A673 (cell line): ENCODE results near the gene GOLGA5. TPM values are rescaled to one million over a fixed set of nuclear protein-coding genes. Genes with fewer than 3 reads are reported as not detected.
"Not testable (repeated sequence)": the region's sequence is repeated elsewhere in the genome, so short reads cannot be mapped to it uniquely, and the experiment has no call there.

Source experiments
- BruUV-seq: library from RNA; stranded (reverse); fragments of 400-500 nt; replicated peaks from 2 replicates; lab custom pipeline; 2021; lab: Mats Ljungman, UMichigan
- CTCF ChIA-PET: fragments of 300-600 bp; sonication (Branson Sonifier 250); formaldehyde crosslinking; loops from one replicate; lab custom pipeline; 2022; ENCODE audit warnings: antibody characterized with exemption; lab: Charles Lee
- POLR2A ChIA-PET: fragments of 300-600 bp; sonication (Branson Sonifier 250); formaldehyde crosslinking; loops from one replicate; lab custom pipeline; 2022; ENCODE audit warnings: antibody characterized with exemption; ENCODE audit not compliant: low non-redundant PET; lab: Charles Lee
- DNase-seq: peaks from one replicate; pipeline ENCODE4 v3.0.0-alpha.2; 2015; ENCODE audit warnings: low spot score
- H3K27ac ChIP-seq: fragments of 200-600 bp; sonication (generic); 2 replicates; pipeline ENCODE4 v1.5.1; 2016; ENCODE audit warnings: mixed run types, low read depth, mild to moderate bottlenecking, mixed read lengths, antibody characterized with exemption, low read length; ENCODE audit not compliant: poor library complexity, severe bottlenecking
- H3K27me3 ChIP-seq: fragments of 200-600 bp; sonication (generic); replicated peaks from 2 replicates; pipeline ENCODE4 v1.6.1; 2017; ENCODE audit warnings: mixed run types, low read depth, mild to moderate bottlenecking, mixed read lengths, antibody characterized with exemption, low read length; ENCODE audit not compliant: insufficient read depth, poor library complexity
- H3K36me3 ChIP-seq: fragments of 200-600 bp; sonication (generic); 2 replicates; pipeline ENCODE4 v1.6.1; 2016; ENCODE audit warnings: mixed run types, mild to moderate bottlenecking, mixed read lengths, antibody characterized with exemption, low read length; ENCODE audit not compliant: insufficient read depth, poor library complexity, severe bottlenecking
- H3K4me1 ChIP-seq: fragments of 200-600 bp; sonication (generic); 2 replicates; pipeline ENCODE4 v1.6.1; 2017; ENCODE audit warnings: mixed run types, mild to moderate bottlenecking, mixed read lengths, antibody characterized with exemption, low read length; ENCODE audit not compliant: insufficient read depth, poor library complexity, severe bottlenecking
- H3K4me3 ChIP-seq: fragments of 200-600 bp; sonication (generic); 2 replicates; pipeline ENCODE4 v1.5.1; 2016; ENCODE audit warnings: low read depth, mixed run types, mild to moderate bottlenecking, mixed read lengths, low read length; ENCODE audit not compliant: poor library complexity, severe bottlenecking
- H3K9me3 ChIP-seq: fragments of 200-600 bp; sonication (generic); 2 replicates; pipeline ENCODE4 v1.6.1; 2016; ENCODE audit warnings: mixed run types, low read depth, mild to moderate bottlenecking, mixed read lengths, antibody characterized with exemption, low read length; ENCODE audit not compliant: poor library complexity, severe bottlenecking
- CTCF ChIP-seq: fragments of 300-800, 200-600 bp; sonication (generic); conservative IDR thresholded peaks from 2 replicates; pipeline ENCODE4 v1.5.1; 2017; ENCODE audit warnings: low read depth, mild to moderate bottlenecking, antibody characterized with exemption, low read length, moderate library complexity, mixed read lengths
- EZH2 ChIP-seq: fragments of 200-600 bp; sonication (generic); IDR thresholded peaks from 2 replicates; pipeline ENCODE4 v1.6.1; 2017; ENCODE audit warnings: borderline replicate concordance, low read depth, mild to moderate bottlenecking, mixed read lengths, antibody characterized with exemption, low read length; ENCODE audit not compliant: poor library complexity, severe bottlenecking
- intact Hi-C: fragments of 100-400 bp; cut with micrococcal nuclease; formaldehyde crosslinking; loops from one replicate; pipeline ENCODE4 v1.10.0; 2022; ENCODE audit not compliant: unreplicated experiment
- total RNA-seq: library from RNA; stranded (reverse); gene quantifications from 2 replicates; pipeline ENCODE4 v1.2.3, GENCODE V29; 2021

The GOLGA5 gene
- total RNA-seq, 1 experiment from 2014 or later, result 21.3 TPM

- Histone ChIP-seq H3K4me3 (no peak overlapping the region), H3K27me3 (no peaks in the 10 kb centered on the region), H3K36me3 (no peaks in the 10 kb centered on the region), H3K9me3 (no peaks in the 10 kb centered on the region), H3K27ac (no peak overlapping the region), H3K4me1 (no peaks in the 10 kb centered on the region)
- DNase-seq, result no peak
- no peak for TF ChIP-seq EZH2
- TF ChIP-seq CTCF, result no peak
- BruUV-seq, result no TSS peak
- ChIA-PET CTCF (no interaction called here), POLR2A (no interaction called here)
- intact Hi-C loops, result no loop called here
These were observed 25.3 kb upstream of the GOLGA5 start for GRCh38 chr14:92768795-92769194.

- no peak overlapping the region for H3K27ac ChIP-seq
- no TSS peak for BruUV-seq
- H3K4me1 ChIP-seq, result no peaks in the 10 kb centered on the region
- intact Hi-C loops, result no loop called here
- no peak overlapping the region for H3K4me3 ChIP-seq
- TF ChIP-seq EZH2 (no peak), CTCF (no peak)
- no peaks in the 10 kb centered on the region for H3K9me3 ChIP-seq
- CTCF ChIA-PET, result interaction anchor here (0.6 kb wide), 1 partner anchor 55 kb away, joined by 9 read pairs; no protein-coding TSS in a partner anchor
- no peak for DNase-seq
- no peaks in the 10 kb centered on the region for H3K27me3 ChIP-seq
- H3K36me3 ChIP-seq, result no peaks in the 10 kb centered on the region
- POLR2A ChIA-PET, result no interaction called here
These were observed 23.6 kb upstream of the GOLGA5 start for GRCh38 chr14:92770484-92770883.

DNA sequence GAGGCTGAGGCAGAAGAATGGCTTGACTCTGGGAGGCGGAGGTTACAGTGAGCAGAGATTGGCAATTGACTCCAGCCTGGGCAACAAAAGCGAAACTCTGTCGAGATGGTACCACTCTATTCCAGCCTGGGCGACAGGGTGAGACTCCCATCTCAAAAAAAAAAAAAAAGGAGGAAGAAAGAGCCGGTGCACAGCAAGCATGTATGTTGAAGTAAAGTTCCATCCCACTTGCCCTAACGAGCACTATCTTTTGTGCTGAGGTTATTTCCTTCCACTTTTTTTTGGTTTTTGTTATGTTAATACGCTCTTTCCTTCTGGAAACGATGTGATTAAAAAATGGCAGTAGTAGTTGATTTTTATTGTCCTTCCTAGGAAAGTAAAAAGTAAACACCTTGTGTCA is 19.5 kb upstream of the GOLGA5 start:
- TF ChIP-seq EZH2 (no peak), CTCF (no peak)
- BruUV-seq, result no TSS peak
- ChIA-PET CTCF (no interaction called here), POLR2A (no interaction called here)
- H3K36me3 ChIP-seq, result no peaks in the 10 kb centered on the region
- no peak overlapping the region for H3K27ac ChIP-seq
- H3K9me3 ChIP-seq, result no peaks in the 10 kb centered on the region
- no peak overlapping the region for H3K4me3 ChIP-seq
- no peaks in the 10 kb centered on the region for H3K27me3 ChIP-seq
- intact Hi-C loops, result no loop called here
- no peak for DNase-seq
- no peaks in the 10 kb centered on the region for H3K4me1 ChIP-seq

DNA sequence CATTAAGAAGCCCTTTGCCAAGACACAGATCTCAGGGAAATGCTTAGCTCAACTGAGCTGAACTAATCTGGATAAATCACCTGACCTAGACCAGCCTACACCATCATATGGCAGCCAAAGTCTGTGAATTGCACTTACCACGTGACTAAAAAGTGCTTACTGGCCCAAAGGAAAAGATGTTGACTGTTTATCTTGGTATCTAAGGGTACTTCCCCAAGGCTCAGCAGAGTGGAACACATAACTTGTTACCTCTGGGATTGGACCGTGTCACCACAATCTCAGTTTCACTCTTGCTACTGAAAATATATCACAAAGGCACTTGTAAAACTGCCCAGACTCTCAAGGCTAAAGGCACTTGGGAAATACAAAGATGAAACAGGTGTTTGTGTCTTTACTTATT is 18.8 kb upstream of the GOLGA5 start:
- H3K4me1 ChIP-seq, H3K9me3 ChIP-seq, H3K27me3 ChIP-seq, BruUV-seq, intact Hi-C loops, POLR2A ChIA-PET, DNase-seq, H3K4me3 ChIP-seq, H3K27ac ChIP-seq, H3K36me3 ChIP-seq: not testable (repeated sequence)
- CTCF ChIA-PET, result interaction anchor here (0.6 kb wide), 1 partner anchor 36 kb away, joined by 3 read pairs; no protein-coding TSS in a partner anchor

GRCh38 chr14:92778868-92779565 is 15.1 kb upstream of the GOLGA5 start:
- H3K36me3 ChIP-seq, H3K4me3 ChIP-seq, BruUV-seq, POLR2A ChIA-PET, H3K4me1 ChIP-seq, CTCF ChIA-PET, H3K9me3 ChIP-seq, H3K27me3 ChIP-seq, H3K27ac ChIP-seq, intact Hi-C loops: not testable (repeated sequence)
- DNase-seq, result peak; percentile 13
